ENCODE data around the gene SLC24A3.

GRCh38 chr20:19720991-19721390 is 508.5 kb downstream of the SLC24A3 start:
- TF ChIP-seq CTCF (IDR thresholded peaks at IDR 0.05; ENCODE audit: insufficient read depth, low read depth, low read length) (no peak), EZH2 (IDR thresholded peaks at IDR 0.05; ENCODE audit: insufficient read depth, low read length) (no peak)

Measured in astrocyte (in vitro differentiated cells and primary cell).